GM21360 (cell line): ENCODE data around the gene SCRT2.

Experiments
- ATAC-seq: cut with Tn5 transposase; IDR thresholded peaks from one replicate; pipeline ENCODE4 v1.9.1; 2021; ENCODE audit warnings: mild to moderate bottlenecking, moderate library complexity; ENCODE audit not compliant: unreplicated experiment

SCRT2 gene

DNA sequence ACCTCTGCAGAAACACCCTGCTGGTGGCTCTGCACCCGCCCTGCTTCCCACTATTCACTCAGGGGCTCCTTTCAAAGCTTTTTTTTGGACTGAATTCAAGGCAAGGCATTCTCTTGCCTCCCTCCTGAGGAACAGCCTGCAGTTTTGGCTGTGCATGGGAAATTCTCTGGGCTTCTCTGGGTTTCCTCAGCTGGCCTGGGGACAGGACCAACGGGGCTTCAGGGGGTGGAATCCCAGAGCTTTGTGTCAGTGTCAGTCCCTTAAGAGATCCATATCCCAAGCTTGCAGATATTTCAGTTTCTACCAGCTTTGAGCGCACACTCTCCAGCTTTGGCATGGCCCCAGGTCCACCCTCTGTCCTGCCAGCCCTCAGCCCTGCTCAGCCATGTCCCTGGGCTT is 2.0 kb downstream of the SCRT2 start:
- ATAC-seq, result no peak

DNA sequence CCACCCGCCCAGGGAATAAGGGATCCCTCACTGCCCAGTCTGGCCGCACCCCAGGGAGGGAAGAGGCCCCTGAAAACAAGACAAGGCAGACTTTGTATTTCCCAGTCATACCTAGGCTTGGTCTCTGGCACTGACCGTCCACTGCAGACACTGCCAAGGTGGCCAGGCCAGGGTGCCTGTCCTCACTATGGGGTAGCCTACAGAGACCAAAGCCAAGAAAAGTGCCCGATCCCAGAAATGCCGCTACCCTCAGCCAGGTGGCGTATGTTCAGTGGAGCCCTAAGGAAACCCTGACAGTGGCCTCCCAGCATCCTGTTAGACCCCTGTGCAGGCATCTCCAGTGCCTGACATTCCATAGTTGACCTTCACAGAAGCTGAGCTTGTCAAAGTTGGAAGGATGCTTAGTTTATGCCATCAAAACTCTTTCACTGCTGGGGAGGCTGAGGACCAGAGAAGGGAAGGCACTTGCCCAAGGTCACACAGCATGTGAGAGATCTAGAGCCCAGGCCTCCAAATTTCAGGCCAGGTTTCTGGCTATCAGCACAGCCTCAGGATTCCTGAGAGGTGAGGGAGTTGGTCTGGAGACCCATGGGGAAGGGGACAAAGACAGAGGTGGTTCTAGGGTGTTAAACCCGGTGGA is 2.5 kb downstream of the SCRT2 start:
- no peak for ATAC-seq

DNA sequence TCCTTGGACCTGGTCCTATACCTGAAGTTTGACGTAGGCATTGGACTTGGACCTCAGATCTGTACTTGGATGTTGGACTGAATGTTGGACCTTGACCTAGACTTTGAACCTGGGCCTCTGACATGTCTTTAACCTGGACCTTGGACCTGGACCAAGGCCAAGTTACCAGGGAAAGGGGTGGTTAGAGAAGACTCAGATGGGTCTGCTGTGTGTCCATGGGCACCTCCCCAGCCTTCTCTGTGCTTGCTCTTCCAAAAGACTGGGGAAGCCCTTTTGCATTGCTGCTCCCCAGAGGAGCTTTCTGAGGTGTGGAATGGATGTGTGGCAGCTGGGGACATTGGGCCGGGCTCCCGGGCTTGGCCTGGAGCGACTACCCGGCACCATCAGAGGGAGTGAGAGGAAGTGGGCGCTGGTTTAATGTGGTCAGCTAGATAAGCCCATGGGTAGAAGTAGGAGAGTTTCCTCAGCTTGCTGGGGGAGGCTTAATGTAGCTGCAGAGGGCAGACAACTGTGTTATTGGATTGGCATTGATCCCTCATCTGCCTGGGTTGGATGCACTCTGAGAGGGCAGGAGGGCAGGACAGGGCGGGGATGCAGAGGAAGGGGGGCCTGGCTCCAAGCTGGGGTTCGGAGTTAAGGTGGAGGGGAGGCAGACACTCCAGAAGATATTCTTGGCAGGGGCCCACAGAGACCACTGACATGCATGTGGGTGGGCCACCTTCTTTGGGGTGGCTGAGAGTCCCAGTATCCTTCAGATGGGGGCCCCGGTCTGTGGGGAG is 4.2 kb downstream of the SCRT2 start:
- ATAC-seq, result no peak

DNA sequence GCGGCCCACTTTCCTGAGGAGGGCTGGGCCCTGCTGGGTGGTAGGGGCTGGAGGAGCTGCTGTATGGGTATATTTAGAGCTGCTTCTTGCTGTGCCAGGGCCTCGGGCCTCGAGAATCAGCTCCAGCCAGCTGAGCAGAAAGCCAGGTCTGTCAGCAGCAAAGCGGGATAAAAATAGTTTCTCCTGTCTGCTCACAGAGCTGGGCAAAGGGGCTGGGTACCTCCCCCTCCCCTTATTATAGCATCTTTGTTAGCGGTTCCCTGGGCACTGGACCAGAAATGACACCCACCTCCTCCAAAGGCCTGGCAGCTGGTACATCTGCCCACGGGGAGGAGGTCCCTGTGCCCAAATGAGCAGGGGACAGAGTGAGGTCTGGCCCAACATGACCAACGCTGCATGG is 6.0 kb downstream of the SCRT2 start:
- no peak for ATAC-seq

DNA sequence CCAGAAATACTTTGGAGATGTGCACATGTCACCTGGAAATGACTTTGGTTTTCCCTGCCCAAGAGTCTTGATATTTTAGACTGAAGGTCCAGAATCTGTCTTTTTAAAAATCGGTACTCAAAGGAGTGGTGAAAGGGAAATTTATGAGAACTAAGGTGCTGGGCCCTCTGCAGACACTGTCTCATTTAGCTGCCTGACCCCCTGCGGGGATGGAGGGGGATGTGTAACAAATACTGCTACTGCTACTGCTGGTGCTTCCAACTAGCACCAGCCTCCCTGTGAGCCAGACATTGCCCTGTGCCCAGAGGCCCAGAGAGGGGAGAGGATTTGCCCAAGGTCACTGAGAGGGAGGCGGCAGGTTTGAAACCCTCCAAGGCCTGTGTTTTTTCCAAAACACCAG is 7.0 kb downstream of the SCRT2 start:
- ATAC-seq, result no peak

DNA sequence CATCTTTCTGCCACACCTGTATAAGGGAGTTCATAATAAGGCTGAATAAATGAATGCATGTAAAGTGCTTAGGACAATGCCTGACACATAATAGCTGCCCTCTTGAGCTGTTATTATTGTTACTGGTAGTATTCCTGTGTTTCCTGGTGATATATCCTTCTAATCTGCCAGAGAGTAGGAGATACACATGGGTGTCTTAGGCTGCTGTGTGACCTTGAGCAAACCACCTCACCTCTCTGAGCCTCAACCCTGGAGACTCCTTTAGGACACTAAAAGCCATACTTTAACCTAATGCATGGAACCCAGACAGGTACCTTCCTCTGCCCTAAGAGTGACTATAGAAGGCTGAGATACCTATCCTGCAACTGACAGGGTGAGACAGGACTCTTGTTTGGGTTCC is 7.6 kb downstream of the SCRT2 start:
- ATAC-seq, result no peak

DNA sequence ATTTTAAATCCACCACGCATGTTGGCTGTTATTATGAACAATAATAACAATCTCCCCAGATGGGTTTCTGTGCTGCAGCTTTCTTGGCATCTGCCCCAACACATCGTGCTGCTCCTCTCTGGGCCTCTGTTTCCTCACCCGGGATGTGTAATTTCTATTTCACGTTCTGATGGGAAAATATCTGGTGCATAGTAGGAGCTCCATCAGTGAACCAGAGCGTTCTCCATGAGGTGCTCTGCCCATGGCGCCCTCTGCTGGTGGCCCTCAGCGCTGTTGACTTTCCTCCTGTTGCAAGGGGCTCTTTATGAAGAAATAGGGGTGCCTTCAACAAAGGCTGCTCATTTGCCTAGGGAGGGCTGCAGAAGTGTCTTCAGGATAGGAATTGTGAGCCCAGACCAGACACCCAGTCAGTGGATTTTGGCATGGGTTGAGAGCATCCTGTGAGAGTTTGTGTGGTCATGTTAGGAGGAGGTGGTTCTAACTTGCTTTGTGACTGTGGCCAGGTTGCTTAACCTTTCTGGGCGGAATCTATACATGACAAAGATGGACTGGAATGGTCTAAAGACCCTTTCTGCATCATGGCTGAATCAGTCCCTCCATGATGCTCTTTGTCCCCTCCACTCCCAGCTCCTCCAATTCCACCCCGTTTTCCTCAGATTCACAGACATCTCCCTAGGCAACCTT is 8.1 kb downstream of the SCRT2 start:
- no peak for ATAC-seq

DNA sequence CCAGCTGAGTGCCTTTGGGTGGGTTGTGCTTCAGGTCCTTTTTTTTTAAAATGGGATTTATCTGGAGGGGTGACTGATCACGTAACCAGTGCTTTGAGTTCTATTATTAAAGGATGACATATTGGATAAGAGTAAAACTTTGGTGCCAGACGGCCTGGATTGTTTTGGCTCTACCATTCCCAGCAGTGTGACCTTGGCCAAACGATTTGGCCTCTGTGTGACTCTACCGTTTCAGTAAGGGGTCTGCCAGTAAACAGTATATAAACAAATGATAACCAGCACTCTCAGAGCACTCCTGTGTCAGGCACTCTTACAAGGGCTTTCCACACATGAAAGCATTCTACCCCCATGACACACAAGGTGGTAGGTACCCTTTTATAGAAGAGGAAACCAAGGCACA is 8.7 kb downstream of the SCRT2 start:
- no peak for ATAC-seq

DNA sequence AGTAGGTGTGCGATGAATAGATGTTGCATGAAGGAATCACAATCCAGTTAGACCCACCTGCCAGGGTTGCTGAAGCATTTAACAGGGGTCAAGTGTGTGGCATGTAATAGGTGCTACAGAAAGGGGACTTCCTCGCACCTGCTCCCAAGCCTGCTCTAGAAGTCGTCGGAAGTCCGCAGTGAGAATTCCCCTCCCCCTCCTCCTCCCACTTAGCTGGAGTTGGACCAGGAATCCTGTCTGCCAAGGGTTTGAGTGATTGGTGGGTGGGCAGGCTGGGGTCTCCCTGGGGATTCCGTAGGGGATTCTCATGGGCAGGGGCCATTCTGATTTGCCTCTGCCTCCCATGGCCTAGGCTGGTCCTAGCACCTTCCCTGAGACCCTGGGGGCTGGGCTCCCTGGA is 10.3 kb downstream of the SCRT2 start:
- ATAC-seq, result no peak

DNA sequence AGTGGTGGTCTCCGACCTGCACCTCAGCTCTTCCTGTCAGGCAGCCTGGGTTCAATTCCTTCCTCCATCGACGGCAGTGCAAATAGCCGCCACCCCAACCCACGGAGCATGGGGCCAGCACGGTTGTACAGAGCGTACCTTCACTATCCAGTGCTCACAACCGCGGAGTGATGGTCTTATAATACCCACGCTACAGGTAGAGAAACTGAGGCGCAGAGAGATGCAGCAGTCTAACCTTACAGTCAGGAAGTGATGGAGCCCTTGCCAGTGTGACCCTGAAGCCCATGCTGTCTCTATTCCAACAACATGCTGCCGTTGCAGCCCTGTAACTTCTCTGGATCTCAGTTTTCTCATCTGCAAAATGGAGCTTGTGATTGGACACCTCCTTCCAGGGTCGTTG is 11.0 kb downstream of the SCRT2 start:
- ATAC-seq, result no peak

DNA sequence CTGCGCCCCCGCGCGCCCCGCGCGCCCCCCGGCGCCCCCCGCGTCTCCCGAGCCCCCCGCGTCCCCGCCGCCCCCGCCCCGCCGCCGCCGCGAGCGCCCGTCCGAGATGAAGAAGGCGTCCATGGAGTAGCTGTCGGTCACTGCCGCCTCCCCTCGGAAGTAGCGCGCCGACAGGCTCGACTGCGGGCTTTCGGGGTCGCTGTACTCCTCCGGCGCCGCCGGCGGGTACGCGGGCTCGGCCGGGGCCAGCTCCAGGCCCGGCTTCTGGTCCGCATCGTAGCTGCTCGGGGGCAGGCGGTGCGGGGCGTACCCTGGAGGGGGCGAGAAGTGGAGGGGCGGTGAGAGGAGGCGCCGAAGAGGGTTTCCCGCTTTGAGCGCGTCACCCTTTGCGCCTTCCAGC is 11.5 kb downstream of the SCRT2 start:
- ATAC-seq, result no peak

DNA sequence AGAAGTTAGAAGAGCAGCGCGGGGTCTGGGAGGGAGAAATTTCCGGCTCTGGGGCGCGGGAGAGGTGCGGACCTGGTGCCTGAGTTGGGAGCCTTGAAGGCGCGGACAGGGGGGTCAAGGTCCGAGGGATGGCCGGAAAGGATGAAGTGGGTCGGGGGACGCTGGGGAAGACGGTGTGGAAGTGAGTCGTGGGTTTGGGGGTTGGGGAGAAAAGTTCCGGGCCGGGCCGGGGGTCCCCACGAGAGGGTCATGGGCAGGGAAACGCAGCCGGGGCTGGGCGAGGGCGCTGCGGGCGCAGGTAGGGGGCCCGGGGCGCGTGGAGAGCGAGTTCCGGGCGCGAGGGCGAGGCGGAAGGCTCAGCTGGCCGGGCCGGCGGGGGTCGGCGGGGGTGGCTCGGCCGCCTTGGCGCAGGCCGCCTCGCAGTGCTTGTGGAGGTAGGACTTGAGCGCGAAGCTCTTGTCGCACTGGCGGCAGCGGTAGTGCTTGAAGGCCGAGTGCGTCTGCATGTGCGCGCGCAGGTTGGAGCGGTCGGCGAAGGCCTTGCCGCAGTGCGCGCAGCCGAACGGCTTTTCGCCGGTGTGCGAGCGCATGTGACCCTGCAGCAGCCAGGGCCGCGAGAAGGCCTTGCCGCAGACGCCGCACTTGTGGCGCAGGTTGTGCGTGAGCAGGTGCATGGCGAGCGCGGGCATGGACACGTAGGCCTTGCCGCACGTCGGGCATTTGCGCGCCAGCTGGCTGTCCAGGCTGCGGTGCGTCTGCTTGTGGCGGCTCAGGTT is 12.1 kb downstream of the SCRT2 start:
- ATAC-seq, result no peak

DNA sequence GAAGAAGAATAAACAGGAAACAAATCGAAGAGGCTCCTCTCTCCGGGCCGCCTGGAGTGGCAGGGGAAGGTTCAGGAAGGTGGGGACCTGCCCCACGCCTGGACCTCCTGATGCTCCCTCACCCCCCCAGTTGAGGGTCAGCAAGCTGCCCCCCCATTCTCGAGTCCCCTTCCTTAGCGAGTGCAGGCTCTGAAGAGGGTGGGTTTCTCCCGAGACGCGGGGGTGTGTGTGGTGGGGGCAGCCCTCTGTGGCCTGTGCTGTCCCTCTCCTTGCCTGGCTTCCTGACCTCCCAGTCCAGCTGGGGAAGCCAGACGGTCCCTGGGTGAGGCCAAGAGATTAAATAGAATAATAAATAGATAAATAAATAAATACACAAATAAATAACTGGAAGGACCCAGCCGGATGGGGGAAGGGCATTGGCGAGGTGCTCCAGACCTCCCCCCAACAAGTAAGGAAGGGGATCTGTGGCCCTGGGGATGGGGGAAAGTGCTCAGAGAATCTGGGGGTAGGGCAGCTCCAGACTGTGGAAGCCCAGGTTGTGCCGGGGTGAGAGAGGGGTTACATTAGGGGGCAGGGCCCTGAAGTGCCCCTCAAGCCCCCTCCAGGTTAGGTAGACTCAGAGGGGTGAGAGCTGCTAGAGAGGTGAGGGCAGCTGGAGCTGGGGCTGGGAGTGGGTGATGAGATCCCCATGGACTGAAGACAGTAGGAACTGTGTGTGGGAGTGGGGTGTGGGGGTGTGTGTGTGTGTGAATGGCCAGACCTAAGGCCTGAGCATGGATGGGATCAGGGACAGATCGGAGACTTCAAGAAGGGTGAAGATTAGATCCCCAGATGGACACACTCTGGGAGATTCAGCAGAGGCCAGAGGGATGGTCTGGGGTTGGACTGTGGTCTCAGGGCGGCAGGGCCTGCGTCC is 13.1 kb downstream of the SCRT2 start:
- no peak for ATAC-seq

DNA sequence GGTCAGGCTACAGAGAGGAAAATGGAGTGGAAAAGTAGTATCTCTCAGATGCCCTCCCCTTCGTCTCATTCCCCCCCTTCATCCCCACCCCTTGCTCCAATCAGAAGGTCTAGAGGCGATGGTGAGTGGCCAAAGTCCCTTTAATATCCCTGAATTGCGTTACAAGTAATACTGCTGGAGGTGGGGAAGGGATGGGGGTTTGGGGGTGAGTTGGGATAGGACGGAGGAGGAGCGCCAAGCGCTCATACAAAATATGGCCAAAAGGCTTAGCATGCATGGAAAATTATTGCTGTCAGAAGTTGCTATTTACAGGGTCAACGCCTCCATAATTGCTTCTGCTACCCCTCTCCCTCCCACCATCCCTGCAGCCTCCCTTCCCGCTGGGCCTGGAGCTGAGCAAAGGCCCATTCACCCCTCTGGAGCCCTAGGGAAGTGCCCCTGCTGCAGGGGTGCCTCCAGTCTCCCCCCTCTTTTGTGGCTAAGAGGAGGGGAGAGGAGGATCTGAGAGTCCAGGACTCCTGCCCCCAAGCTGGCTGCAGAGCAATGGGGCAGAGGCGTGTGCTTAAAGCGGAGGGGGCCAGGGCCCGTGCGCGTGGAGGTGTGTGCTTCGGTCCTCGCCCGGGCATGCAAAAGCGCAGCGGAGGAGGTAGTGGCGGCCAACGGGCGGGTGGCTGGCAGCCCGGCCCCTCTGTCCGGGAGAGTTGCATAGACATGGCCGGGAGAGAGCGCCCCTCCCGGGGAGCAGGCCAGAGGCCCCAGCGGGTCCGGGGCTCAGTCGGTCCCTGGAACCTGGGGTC is 13.9 kb downstream of the SCRT2 start:
- ATAC-seq, result no peak

DNA sequence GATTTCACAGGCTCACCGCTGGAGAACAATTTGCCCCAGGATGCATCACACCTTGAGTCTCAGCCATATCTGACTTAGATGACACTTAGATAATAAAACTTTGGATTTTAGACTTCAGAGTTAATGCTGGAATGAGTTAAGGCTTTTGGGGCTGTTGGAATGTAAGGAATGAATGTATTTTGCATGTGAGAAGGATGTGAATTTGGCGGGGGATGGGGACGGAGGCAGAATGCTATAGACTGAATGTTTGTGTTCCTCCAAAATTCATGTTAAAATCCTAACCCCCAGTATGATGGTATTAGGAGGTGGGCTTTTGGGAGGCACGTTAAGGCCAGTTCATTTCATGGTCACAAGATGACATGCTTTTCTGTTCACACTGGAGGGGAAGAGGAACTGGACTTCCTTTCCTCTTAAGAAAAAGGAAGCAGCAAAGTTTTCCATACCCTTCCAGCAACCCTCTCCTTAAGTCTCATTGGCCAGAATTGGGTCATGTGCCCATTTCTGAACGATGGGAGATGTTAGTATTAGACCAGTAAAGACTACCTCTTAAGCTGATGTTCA is 16.8 kb downstream of the SCRT2 start:
- no peak for ATAC-seq

DNA sequence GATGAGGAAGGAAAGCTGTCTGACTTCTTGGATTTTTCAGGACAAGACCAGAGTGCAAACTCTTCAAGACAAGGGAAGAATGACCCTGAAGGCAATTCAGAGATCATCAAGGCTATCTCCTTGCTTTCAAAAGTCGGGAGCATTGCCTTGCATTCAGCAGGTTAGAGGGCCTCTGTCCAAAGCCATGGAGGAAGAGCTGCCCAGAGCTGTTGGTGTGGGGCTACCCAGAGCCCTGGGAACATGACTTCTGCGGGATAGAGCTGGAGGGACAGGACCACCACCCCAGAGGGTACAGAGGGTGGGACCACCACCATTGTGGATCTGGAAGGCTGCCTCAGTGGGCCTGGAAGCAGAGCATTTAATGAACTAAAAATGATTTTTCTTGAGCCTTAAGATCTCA is 17.4 kb downstream of the SCRT2 start:
- ATAC-seq, result no peak

DNA sequence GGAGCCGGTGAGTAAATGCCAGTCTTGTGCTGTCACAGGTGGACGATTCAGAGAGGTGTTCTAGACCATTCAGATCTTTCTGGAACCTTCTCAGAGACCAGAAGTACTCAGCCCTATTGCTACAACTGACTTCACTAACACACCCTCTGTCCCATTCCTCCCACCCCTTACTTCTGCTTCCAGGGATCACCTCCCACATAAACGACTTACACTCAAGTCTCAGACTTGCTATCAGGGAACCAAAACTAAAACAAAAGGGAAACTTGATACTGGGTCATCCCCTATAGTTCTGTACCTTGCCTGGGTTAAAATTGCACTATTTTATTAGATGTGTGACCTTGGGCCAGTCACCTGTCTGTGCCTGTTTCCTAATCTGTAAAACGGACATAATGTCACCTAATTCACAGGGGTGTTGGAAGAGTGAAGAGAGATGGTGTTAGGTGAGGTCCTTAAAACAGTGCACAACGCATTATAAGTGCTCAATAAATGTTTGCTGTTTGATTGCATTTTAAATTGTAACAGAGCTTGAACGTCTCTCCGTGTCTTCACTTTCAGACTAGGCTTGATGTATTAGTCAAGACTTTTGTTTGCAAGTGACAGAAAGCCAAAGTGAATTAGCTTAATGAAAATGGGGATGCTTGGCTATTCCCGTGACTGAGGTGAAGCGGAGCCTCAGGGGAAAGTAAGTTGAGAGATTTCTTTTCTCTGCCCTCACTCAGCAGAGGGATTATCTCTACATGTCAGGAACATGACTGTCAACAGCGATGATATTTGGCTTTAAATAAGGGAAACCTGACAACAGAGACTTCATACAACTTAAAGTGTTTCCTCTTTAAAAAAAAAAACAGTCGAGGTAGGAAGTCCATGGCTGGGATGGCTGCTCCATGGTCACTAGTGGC is 19.6 kb downstream of the SCRT2 start:
- no peak for ATAC-seq

DNA sequence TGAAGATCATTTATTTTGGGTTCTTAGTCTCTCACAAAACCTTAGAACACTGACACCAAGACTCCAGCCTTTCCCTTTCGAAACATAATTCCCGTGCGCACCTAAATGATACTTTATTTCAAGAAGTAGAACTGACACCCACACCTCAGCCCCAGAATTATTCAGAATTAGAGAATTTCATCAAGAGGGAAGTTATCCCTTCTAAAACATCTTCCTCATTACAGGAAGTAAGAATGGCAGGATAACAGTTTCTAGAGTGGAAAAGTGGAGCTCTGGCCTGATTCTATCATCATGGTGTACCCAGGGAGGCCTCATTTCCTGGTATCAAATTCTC is 21.2 kb downstream of the SCRT2 start:
- no peak for ATAC-seq
